ENCODE data around the gene CLASP1.

Gene CLASP1

DNA sequence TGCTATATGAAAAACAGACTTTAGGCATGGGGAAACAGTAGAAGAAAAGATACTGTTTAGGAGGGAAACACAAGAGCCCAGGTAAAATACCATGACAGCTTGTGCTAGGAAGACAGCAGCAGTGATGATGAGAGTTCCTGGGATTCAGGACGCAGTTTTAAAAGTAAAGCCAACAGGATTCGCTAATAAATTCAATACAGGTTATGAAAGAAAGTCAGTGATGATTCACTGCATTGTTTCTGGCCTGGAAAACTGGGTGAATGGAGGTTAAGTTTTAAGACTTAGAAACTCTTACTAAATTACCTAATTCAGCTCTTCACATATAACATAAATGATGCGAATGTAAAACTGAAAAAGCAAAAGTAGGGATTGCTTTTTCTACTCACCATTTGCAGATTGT, 146.5 kb downstream of the CLASP1 start:
- H3K4me3 ChIP-seq (ENCODE audit: low read length): no peak overlapping the region
- DNase-seq (ENCODE audit: low read depth): peak; percentile 73
- no peak for TF ChIP-seq CTCF (IDR thresholded peaks at IDR 0.05; ENCODE audit: insufficient read depth, low read depth, low read length, missing control alignments)

- DNase-seq (ENCODE audit: low read depth): peak; percentile 89
- H3K4me3 ChIP-seq (ENCODE audit: low read length): no peak overlapping the region
- TF ChIP-seq CTCF (IDR thresholded peaks at IDR 0.05; ENCODE audit: insufficient read depth, low read depth, low read length, missing control alignments): no peak
Observed at GRCh38 chr2:121502246-121502645, 147.0 kb downstream of the CLASP1 start.

- DNase-seq (ENCODE audit: low read depth): peak; percentile 74
- no peak for TF ChIP-seq CTCF (IDR thresholded peaks at IDR 0.05; ENCODE audit: insufficient read depth, low read depth, low read length, missing control alignments)
- H3K4me3 ChIP-seq (ENCODE audit: low read length): no peak overlapping the region
Observed at GRCh38 chr2:121501554-121501953, 147.7 kb downstream of the CLASP1 start.

DNA sequence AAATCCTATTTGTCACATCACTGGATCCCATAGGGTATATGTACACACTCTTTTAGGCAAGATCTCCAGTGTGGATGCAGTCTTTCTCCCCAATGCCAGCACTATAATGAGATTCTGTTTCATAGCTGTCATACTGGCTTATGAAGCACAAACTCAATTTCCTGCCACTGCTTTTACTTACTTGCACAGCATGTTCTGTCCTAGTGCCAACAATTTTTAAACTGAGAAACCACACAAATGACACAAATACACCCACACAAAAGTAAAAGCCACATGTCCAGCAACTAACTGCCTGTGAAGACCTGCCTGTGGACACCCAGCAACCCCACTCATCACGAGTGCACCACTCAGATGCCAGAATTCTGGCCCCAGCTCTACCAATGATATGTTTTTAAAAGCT, 148.2 kb downstream of the CLASP1 start:
- peak; percentile 79 for DNase-seq (ENCODE audit: low read depth)
- H3K4me3 ChIP-seq (ENCODE audit: low read length): no peak overlapping the region
- TF ChIP-seq CTCF (IDR thresholded peaks at IDR 0.05; ENCODE audit: insufficient read depth, low read depth, low read length, missing control alignments): no peak

DNA sequence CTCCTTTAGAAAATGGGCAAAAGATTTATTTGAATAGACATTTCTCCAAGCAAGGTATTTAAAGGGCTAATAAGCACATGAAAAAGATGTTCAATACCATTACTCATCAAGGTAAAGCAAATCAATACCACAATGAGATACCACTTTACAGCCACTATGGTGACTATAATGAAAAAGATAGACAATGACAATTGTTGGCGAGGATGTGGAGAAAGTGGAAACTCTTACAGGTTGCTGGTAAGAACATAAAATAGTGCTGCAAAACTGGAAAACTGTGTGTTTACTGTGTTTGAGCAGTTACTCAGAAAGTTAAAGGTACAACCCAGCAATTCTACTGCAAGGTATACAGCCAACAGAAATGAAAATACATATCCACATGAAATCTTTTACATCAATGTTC, 150.5 kb downstream of the CLASP1 start:
- TF ChIP-seq CTCF (IDR thresholded peaks at IDR 0.05; ENCODE audit: insufficient read depth, low read depth, low read length, missing control alignments): no peak

DNA sequence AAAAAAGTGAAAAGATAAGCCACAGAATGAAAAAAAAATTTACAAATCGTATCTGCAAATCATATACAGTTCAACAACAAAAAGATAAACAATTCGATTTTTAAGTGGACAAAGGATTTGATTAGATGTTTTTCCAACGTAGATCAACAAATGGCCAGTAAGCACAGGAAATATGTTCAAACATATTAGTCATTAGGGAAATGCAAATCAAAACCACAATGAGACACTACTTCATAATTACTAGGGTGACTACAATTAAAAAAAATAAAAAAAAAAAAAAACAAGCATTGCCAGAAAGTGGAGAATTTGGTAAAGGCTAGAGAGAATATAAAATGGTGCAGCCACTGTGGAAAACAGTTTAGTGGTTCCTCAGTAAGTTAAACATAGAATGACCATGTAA, 156.9 kb downstream of the CLASP1 start:
- DNase-seq (ENCODE audit: low read depth): peak; percentile 41
- no peak for TF ChIP-seq CTCF (IDR thresholded peaks at IDR 0.05; ENCODE audit: insufficient read depth, low read depth, low read length, missing control alignments)
- no peak overlapping the region for H3K4me3 ChIP-seq (ENCODE audit: low read length)

More for the DNA sequence above, 150.5 kb downstream of the CLASP1 start:
- DNase-seq (ENCODE audit: low read depth): no peak
- H3K4me3 ChIP-seq (ENCODE audit: low read length): no peak overlapping the region

DNA sequence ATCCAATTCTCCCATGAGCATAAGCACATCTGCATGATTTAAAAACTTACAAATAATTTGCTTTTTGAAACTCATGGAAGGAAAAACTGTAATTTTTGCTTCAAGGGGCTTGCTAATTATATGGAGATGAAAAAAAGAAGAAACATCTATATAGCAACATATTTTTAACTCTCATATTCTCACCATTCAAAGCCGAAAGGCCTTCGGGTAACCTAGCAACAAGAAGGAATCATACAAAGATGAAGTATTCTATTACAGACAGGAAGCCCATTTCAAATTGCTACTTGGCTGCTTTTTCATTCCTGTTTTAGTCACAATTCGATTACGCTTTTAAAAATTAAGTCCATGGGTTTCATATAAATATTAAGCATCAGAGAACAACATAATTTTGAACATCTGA, 157.7 kb downstream of the CLASP1 start:
- no peak for TF ChIP-seq CTCF (IDR thresholded peaks at IDR 0.05; ENCODE audit: insufficient read depth, low read depth, low read length, missing control alignments)
- no peak for DNase-seq (ENCODE audit: low read depth)
- H3K4me3 ChIP-seq (ENCODE audit: low read length): no peak overlapping the region
